Tibial artery (tissue), 4 donors: ENCODE data around the gene ACSF2.

Experiments
- DNase-seq, 2 donors: peaks; one replicate each; pipeline ENCODE4 v3.0.0-alpha.2; 2019
- H3K27ac ChIP-seq, 2 donors: fragments of 200-600 bp; sonication (generic) in 1 of 2; 1 replicate in 1 of 2; 2 replicates in 1 of 2; pipeline ENCODE4 v1.5.1; 2018 to 2019; ENCODE audit warnings: mild to moderate bottlenecking in 1 of 2
- H3K27me3 ChIP-seq, 2 donors: fragments of 200-600 bp; sonication (generic) in 1 of 2; one replicate each; pipeline versions ENCODE4 v1.5.1 to v1.6.0; 2016 to 2019
- H3K36me3 ChIP-seq, 3 donors: fragments of 200-600 bp; sonication (generic) in 2 of 3; one replicate each; pipeline ENCODE4 v1.5.1; 2016 to 2019; ENCODE audit warnings: mild to moderate bottlenecking in 2 of 3
- H3K4me1 ChIP-seq, 4 donors: fragments of 200-600 bp; sonication (generic) in 2 of 4; 1 replicate in 3 of 4; 2 replicates in 1 of 4; pipeline ENCODE4 v1.5.1; 2016 to 2019
- H3K4me3 ChIP-seq, 2 donors: fragments of 200-600 bp; sonication (generic) in 1 of 2; 1 replicate in 1 of 2; 2 replicates in 1 of 2; pipeline ENCODE4 v1.5.1; 2018 to 2019; ENCODE audit warnings: mild to moderate bottlenecking in 2 of 2
- H3K9me3 ChIP-seq, 3 donors: fragments of 200-600 bp; sonication (generic) in 1 of 3; one replicate each; pipeline ENCODE4 v1.5.1; 2016 to 2019
- CTCF ChIP-seq, 2 experiments: fragments of 200-600 bp in 1 of 2; fragments of 450-650 bp in 1 of 2; IDR thresholded peaks; one replicate each; pipeline ENCODE4 v1.5.1; 2017 to 2019; ENCODE audit warnings: antibody characterized with exemption in 2 of 2, mild to moderate bottlenecking in 1 of 2, moderate library complexity in 1 of 2
- intact Hi-C: fragments of 100-400 bp; cut with DNase I; formaldehyde crosslinking; loops from one replicate; pipeline ENCODE4 v1.15.0; 2023; ENCODE audit warnings: low total_unique reads

The ACSF2 gene

GRCh38 chr17:50381920-50382319 is 44.1 kb upstream of the ACSF2 start:
- TF ChIP-seq CTCF (IDR thresholded peaks at IDR 0.05), result no peak
- intact Hi-C loops, result no loop called here
- no peak for DNase-seq

GRCh38 chr17:50382931-50383330 is 43.1 kb upstream of the ACSF2 start:
- Histone ChIP-seq H3K36me3 (peaks cover 55 to 79% (median 71%) of the 10 kb centered on the region in 3 donors), H3K27ac (no peak overlapping the region), H3K4me1 (no peaks in the 10 kb centered on the region), H3K4me3 (no peak overlapping the region), H3K27me3 (no peaks in the 10 kb centered on the region), H3K9me3 (no peaks in the 10 kb centered on the region)
- intact Hi-C loops, result no loop called here
- no peak for TF ChIP-seq CTCF (IDR thresholded peaks at IDR 0.05)
- DNase-seq, result no peak

More at GRCh38 chr17:50381920-50382319, 44.1 kb upstream of the ACSF2 start:
- Histone ChIP-seq H3K4me3 (no peak overlapping the region), H3K27ac (no peak overlapping the region), H3K9me3 (no peaks in the 10 kb centered on the region), H3K27me3 (no peaks in the 10 kb centered on the region), H3K4me1 (no peaks in the 10 kb centered on the region), H3K36me3 (peaks cover 45 to 69% (median 61%) of the 10 kb centered on the region in 3 donors)

GRCh38 chr17:50386510-50386909 is 39.5 kb upstream of the ACSF2 start:
- peaks cover 80 to 100% (median 100%) of the 10 kb centered on the region in 3 donors for H3K36me3 ChIP-seq

GRCh38 chr17:50388728-50389127 is 37.3 kb upstream of the ACSF2 start:
- DNase-seq, result no peak
- intact Hi-C loops, result no loop called here
- no peak overlapping the region for H3K27ac ChIP-seq
- no peaks in the 10 kb centered on the region for H3K4me1 ChIP-seq
- H3K36me3 ChIP-seq, result peaks cover 88 to 100% (median 100%) of the 10 kb centered on the region in 3 donors
- TF ChIP-seq CTCF (IDR thresholded peaks at IDR 0.05), result no peak
- no peak overlapping the region for H3K4me3 ChIP-seq
- H3K9me3 ChIP-seq, result no peaks in the 10 kb centered on the region
- no peaks in the 10 kb centered on the region for H3K27me3 ChIP-seq

More at GRCh38 chr17:50386510-50386909, 39.5 kb upstream of the ACSF2 start:
- intact Hi-C loops, result no loop called here
- DNase-seq, result no peak
- Histone ChIP-seq H3K4me3 (no peak overlapping the region), H3K9me3 (no peaks in the 10 kb centered on the region), H3K27me3 (no peaks in the 10 kb centered on the region), H3K4me1 (no peaks in the 10 kb centered on the region), H3K27ac (no peak overlapping the region)
- no peak for TF ChIP-seq CTCF (IDR thresholded peaks at IDR 0.05)

GRCh38 chr17:50389534-50389933 is 36.5 kb upstream of the ACSF2 start:
- peaks cover 88 to 100% (median 100%) of the 10 kb centered on the region in 3 donors for H3K36me3 ChIP-seq

More at GRCh38 chr17:50389534-50389933, 36.5 kb upstream of the ACSF2 start:
- no peak overlapping the region for H3K27ac ChIP-seq
- no peak for DNase-seq
- intact Hi-C loops, result no loop called here
- TF ChIP-seq CTCF (IDR thresholded peaks at IDR 0.05), result no peak
- H3K9me3 ChIP-seq, result no peaks in the 10 kb centered on the region
- peaks cover 0 to under 1% (median 0%) of the 10 kb centered on the region in 4 donors for H3K4me1 ChIP-seq
- H3K4me3 ChIP-seq, result no peak overlapping the region
- H3K27me3 ChIP-seq, result no peaks in the 10 kb centered on the region
